Adrenal gland (tissue), 5 donors: ENCODE results near the gene ADRB1.

ENCODE experiments used
- POLR2A ChIP-seq, 2 donors: fragments of 450-650 bp; IDR thresholded peaks; one replicate each; pipeline ENCODE4 v1.6.1; 2017; ENCODE audit warnings: antibody characterized with exemption in 2 of 2, mild to moderate bottlenecking in 2 of 2, moderate library complexity in 1 of 2
- TF ChIP-seq, protein P1 (sequence below), 6 experiments: fragments of 450-650 bp in 4 of 6; fragments of 200-600 bp in 2 of 6; sonication (generic) in 1 of 6; IDR thresholded peaks; 1 replicate in 5 of 6; 2 replicates in 1 of 6; pipeline versions ENCODE4 v1.5.1 to v1.8.0; 2016 to 2021; ENCODE audit warnings: antibody characterized with exemption in 6 of 6, mild to moderate bottlenecking in 2 of 6, moderate library complexity in 1 of 6
- donor health status: DM: no; HTN: no; CAD: no.

DNA sequence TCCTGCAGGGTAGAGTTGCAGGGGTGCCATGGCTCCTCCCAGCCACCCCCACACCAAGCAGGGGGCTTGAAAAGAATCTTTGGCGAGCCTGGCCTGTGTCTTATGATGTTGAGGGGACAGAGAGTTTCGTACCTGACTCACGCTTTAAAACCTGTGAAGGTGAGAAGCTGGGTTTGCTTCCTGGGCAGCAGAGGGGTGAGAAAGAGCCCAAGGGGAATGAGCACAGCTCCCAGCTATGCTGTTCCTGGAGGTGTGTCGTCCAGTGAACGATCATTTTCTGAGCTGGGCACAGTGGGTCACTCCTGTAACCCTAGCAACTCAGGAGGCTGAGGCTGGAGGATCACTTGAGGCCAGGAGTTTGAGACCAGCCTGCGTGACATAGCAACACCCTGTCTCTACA, 13.5 kb upstream of the ADRB1 start:
- TF ChIP-seq POLR2A (IDR thresholded peaks at IDR 0.05): no peak
- TF ChIP-seq, protein P1, sequence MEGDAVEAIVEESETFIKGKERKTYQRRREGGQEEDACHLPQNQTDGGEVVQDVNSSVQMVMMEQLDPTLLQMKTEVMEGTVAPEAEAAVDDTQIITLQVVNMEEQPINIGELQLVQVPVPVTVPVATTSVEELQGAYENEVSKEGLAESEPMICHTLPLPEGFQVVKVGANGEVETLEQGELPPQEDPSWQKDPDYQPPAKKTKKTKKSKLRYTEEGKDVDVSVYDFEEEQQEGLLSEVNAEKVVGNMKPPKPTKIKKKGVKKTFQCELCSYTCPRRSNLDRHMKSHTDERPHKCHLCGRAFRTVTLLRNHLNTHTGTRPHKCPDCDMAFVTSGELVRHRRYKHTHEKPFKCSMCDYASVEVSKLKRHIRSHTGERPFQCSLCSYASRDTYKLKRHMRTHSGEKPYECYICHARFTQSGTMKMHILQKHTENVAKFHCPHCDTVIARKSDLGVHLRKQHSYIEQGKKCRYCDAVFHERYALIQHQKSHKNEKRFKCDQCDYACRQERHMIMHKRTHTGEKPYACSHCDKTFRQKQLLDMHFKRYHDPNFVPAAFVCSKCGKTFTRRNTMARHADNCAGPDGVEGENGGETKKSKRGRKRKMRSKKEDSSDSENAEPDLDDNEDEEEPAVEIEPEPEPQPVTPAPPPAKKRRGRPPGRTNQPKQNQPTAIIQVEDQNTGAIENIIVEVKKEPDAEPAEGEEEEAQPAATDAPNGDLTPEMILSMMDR (IDR thresholded peaks at IDR 0.05): no peak
